Measurements from ENCODE around the gene RXRB.

RXRB gene

DNA sequence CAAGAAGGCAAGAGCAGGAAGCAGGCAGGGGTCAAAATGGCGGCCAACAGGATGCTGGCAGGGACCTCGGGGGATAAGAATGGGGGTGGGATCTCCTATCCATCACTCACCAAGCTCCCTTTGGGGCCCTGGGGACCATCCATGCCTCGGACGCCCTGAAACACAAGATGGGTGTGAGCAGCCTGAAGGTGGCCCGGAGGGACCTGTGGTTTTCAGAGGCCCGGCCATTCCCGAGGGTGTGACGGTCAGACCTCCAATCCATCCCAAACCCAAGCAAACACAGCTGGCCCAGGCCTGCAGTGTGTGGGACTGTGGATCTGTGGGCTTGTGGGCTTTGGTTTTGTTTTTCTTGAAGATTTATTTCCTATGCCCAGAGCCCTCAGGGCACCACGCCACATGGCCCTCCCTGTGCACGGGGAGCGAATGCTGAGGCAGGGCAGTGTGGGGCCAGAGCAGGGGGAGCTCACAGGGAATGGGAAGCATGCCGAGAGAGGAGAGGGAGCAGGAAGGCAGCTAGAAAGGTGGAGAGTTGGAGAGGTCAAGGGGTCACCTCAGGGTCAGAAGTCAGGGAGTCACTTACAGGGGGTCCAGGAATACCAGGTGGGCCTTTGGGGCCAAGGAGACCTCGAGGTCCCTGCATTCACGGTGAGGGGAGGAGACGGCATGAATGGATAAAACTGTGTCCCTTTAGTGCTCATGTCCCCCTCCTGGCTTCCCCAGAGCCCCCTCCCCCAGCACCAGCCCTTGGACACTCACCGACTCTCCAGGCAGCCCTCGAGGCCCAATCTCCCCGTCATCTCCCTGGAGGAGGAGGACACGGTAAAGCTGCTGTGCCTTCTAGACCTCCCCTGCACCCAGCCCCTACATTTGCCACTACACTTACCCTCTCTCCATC, 22.7 kb downstream of the RXRB start:
- TF ChIP-seq ZFX (IDR thresholded peaks at IDR 0.05; ENCODE audit: borderline replicate concordance): no peak
- no peak for TF ChIP-seq CTCF (IDR thresholded peaks at IDR 0.05)
- H3K27ac ChIP-seq: no peak overlapping the region

DNA sequence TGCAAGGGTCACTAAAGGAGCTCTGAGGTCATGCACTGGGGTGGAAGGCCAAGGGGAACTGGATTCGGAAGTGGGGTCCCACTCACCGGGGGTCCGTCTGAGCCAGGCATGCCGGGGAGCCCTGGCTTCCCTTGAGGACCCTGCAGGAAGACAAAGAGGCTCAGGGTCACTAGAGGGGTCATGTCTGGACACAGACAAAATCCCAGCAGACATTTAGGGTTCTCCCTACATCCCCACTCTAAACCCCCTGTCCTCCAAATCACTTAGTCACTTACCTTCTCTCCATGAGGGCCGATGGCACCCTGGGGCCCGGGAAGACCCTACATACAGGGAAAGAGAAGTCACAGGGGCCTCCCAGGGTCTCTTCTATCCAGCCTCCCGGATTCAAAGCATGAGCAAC, 23.6 kb downstream of the RXRB start:
- TF ChIP-seq ZFX (IDR thresholded peaks at IDR 0.05; ENCODE audit: borderline replicate concordance): no peak
- no peak for TF ChIP-seq CTCF (IDR thresholded peaks at IDR 0.05)
- H3K27ac ChIP-seq: no peak overlapping the region

DNA sequence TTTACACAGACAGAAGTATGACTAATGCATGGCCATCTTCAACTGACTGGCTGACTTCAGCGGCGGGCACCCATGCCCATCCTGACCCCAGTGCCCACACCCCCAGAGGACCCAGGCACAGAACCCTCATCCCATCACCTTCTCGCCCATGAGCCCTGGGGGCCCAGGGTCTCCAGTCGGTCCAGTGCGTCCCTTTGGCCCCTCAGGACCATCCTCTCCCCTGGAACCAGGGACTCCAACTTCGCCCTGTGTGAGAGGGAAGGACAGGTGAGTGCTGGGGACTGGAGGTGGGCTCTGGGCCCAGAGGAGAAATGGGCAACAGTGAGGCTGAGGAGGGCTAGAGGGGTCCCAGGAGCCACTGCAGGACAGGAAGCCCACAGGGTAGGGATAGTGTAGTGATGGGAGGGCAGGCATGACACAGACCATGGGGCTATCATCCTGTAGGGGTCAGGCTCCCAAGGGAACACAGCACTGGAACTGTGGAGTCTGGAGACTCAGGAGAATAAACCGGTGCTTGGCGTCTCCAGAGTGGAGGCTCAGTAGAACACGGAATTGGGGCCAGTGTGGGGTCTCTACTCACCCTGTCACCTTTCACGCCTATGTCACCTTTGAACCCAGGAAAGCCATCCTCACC, 24.9 kb downstream of the RXRB start:
- no peak overlapping the region for H3K27ac ChIP-seq
- TF ChIP-seq CTCF (IDR thresholded peaks at IDR 0.05): no peak; the same call in 1 of the 2 replicates
- no peak for TF ChIP-seq ZFX (IDR thresholded peaks at IDR 0.05; ENCODE audit: borderline replicate concordance)

- no peak for TF ChIP-seq CTCF (IDR thresholded peaks at IDR 0.05)
- TF ChIP-seq ZFX (IDR thresholded peaks at IDR 0.05; ENCODE audit: borderline replicate concordance): no peak
- H3K27ac ChIP-seq: no peak overlapping the region
These were observed 25.7 kb downstream of the RXRB start for GRCh38 chr6:33174784-33175183.

- H3K27ac ChIP-seq: no peak overlapping the region
- TF ChIP-seq ZFX (IDR thresholded peaks at IDR 0.05; ENCODE audit: borderline replicate concordance) (no peak), CTCF (IDR thresholded peaks at IDR 0.05) (no peak)
These were observed 26.8 kb downstream of the RXRB start for GRCh38 chr6:33173535-33174180.

GRCh38 chr6:33172688-33173534, 27.6 kb downstream of the RXRB start:
- no peak overlapping the region for H3K27ac ChIP-seq
- TF ChIP-seq ZFX (IDR thresholded peaks at IDR 0.05; ENCODE audit: borderline replicate concordance) (no peak), CTCF (IDR thresholded peaks at IDR 0.05) (peak; percentile 38)
